Mesendoderm (in vitro differentiated cells): ENCODE data around the gene ARHGAP22.

Source experiments
- DNase-seq: peaks from one replicate; pipeline ENCODE4 v3.0.0; 2013
- H2AK5ac ChIP-seq: 2 replicates; pipeline ENCODE4 v1.6.1; 2013; ENCODE audit warnings: low read length, inconsistent platforms
- H2BK120ac ChIP-seq: 2 replicates; pipeline ENCODE4 v1.6.1; 2013; ENCODE audit warnings: low read depth, mild to moderate bottlenecking, low read length, moderate library complexity, mixed read lengths
- H2BK15ac ChIP-seq: replicated peaks from 2 replicates; pipeline ENCODE4 v1.6.1; 2013; ENCODE audit warnings: low read depth, mild to moderate bottlenecking, moderate library complexity
- H2BK5ac ChIP-seq: 2 replicates; pipeline ENCODE4 v1.6.1; 2013; ENCODE audit warnings: low read length, inconsistent platforms
- H3K18ac ChIP-seq: 2 replicates; pipeline ENCODE4 v1.6.1; 2013; ENCODE audit warnings: mild to moderate bottlenecking, low read length, mixed read lengths
- H3K23ac ChIP-seq: one replicate; pipeline ENCODE4 v1.6.1; 2013; ENCODE audit warnings: low read length
- H3K27ac ChIP-seq: 2 replicates; pipeline ENCODE4 v1.5.1; 2013; ENCODE audit warnings: low read depth, mild to moderate bottlenecking, inconsistent platforms, low read length, moderate library complexity
- H3K27me3 ChIP-seq: 2 replicates; pipeline ENCODE4 v1.6.1; 2013; ENCODE audit warnings: low read length, control low read depth, mild to moderate bottlenecking, inconsistent platforms; ENCODE audit not compliant: insufficient read depth, poor library complexity
- H3K36me3 ChIP-seq: 2 replicates; pipeline ENCODE4 v1.6.1; 2013; ENCODE audit warnings: low read length, inconsistent platforms; ENCODE audit not compliant: control insufficient read depth, insufficient read depth
- H3K4ac ChIP-seq: one replicate; pipeline ENCODE4 v1.6.1; 2013; ENCODE audit warnings: low read depth, mild to moderate bottlenecking, low read length, moderate library complexity
- H3K4me1 ChIP-seq: 2 replicates; pipeline ENCODE4 v1.6.1; 2013; ENCODE audit warnings: low read depth, low read length, inconsistent platforms; ENCODE audit not compliant: control insufficient read depth
- H3K4me2 ChIP-seq: 2 replicates; pipeline ENCODE4 v1.6.1; 2013; ENCODE audit warnings: low read length
- H3K4me3 ChIP-seq: 2 replicates; pipeline ENCODE4 v1.5.1; 2013; ENCODE audit warnings: mild to moderate bottlenecking, low read length
- H3K56ac ChIP-seq: one replicate; pipeline ENCODE4 v1.6.1; 2013; ENCODE audit warnings: low read length
- H3K79me1 ChIP-seq: 2 replicates; pipeline ENCODE4 v1.6.1; 2013; ENCODE audit warnings: low read length, inconsistent platforms
- H3K79me2 ChIP-seq: 2 replicates; pipeline ENCODE4 v1.6.1; 2013; ENCODE audit warnings: mild to moderate bottlenecking, low read length; ENCODE audit not compliant: control insufficient read depth, insufficient read depth
- H3K9ac ChIP-seq: 2 replicates; pipeline ENCODE4 v1.6.1; 2013; ENCODE audit warnings: low read length, inconsistent platforms
- H4K5ac ChIP-seq: one replicate; pipeline ENCODE4 v1.6.1; 2013; ENCODE audit warnings: low read length
- H4K8ac ChIP-seq: one replicate; pipeline ENCODE4 v1.6.1; 2013; ENCODE audit warnings: low read depth, mild to moderate bottlenecking, control low read depth, low read length, moderate library complexity
- WGBS: extraction: QIAGEN DNeasy Blood & Tissue Kit; methylation state at CpG from one replicate; pipeline ENCODE4 v1.1.7; 2013; ENCODE audit warnings: low lambda C conversion rate, missing lambda C conversion rate; ENCODE audit not compliant: insufficient coverage; ENCODE audit errors: extremely low coverage; 5-methylcytosine and 5-hydroxymethylcytosine counted together

Gene ARHGAP22

GRCh38 chr10:48550977-48551376 lies 53.9 kb downstream of the ARHGAP22 start:
- Histone ChIP-seq H3K9ac (no peak overlapping the region), H2BK120ac (no peak overlapping the region), H3K18ac (no peak overlapping the region), H3K27ac (no peak overlapping the region), H3K27me3 (no peaks in the 10 kb centered on the region), H3K56ac (no peak overlapping the region), H2BK5ac (no peak overlapping the region), H2AK5ac (no peak overlapping the region), H3K36me3 (no peaks in the 10 kb centered on the region), H3K23ac (no peak overlapping the region), H3K4me3 (no peak overlapping the region), H4K8ac (no peak overlapping the region), H3K4me2 (no peak overlapping the region), H4K5ac (no peak overlapping the region), H3K79me1 (no peaks in the 10 kb centered on the region), H2BK15ac (no peak overlapping the region), H3K4me1 (no peaks in the 10 kb centered on the region), H3K4ac (no peak overlapping the region), H3K79me2 (no peaks in the 10 kb centered on the region)
- WGBS: no CpG with 5 or more reads among the region's 3 CpGs
- no peak for DNase-seq

GRCh38 chr10:48550071-48550691 lies 54.7 kb downstream of the ARHGAP22 start:
- no peaks in the 10 kb centered on the region for H3K36me3 ChIP-seq
- no peaks in the 10 kb centered on the region for H3K4me1 ChIP-seq
- H3K4me3 ChIP-seq: no peak overlapping the region
- no peak overlapping the region for H2BK15ac ChIP-seq
- no peak overlapping the region for H3K18ac ChIP-seq
- H3K9ac ChIP-seq: no peak overlapping the region
- no peak overlapping the region for H2AK5ac ChIP-seq
- H3K56ac ChIP-seq: no peak overlapping the region
- H3K79me1 ChIP-seq: no peaks in the 10 kb centered on the region
- H2BK120ac ChIP-seq: no peak overlapping the region
- DNase-seq: no peak
- H3K27me3 ChIP-seq: no peaks in the 10 kb centered on the region
- WGBS: no CpG with 5 or more reads among the region's 6 CpGs
- H3K4ac ChIP-seq: no peak overlapping the region
- H4K8ac ChIP-seq: no peak overlapping the region
- H3K27ac ChIP-seq: no peak overlapping the region
- H2BK5ac ChIP-seq: no peak overlapping the region
- no peak overlapping the region for H3K4me2 ChIP-seq
- no peaks in the 10 kb centered on the region for H3K79me2 ChIP-seq
- H3K23ac ChIP-seq: no peak overlapping the region
- H4K5ac ChIP-seq: no peak overlapping the region

GRCh38 chr10:48549236-48549635 lies 55.6 kb downstream of the ARHGAP22 start:
- Histone ChIP-seq H3K4ac (no peak overlapping the region), H3K79me1 (no peaks in the 10 kb centered on the region), H3K56ac (no peak overlapping the region), H3K4me1 (no peaks in the 10 kb centered on the region), H3K4me2 (no peak overlapping the region), H3K36me3 (no peaks in the 10 kb centered on the region), H3K9ac (no peak overlapping the region), H4K8ac (no peak overlapping the region), H3K27me3 (no peaks in the 10 kb centered on the region), H2BK5ac (no peak overlapping the region), H4K5ac (no peak overlapping the region), H3K4me3 (no peak overlapping the region), H3K18ac (no peak overlapping the region), H3K79me2 (no peaks in the 10 kb centered on the region), H2BK120ac (no peak overlapping the region), H3K27ac (no peak overlapping the region), H2BK15ac (no peak overlapping the region), H2AK5ac (no peak overlapping the region), H3K23ac (no peak overlapping the region)
- WGBS: no CpG with 5 or more reads among the region's 3 CpGs
- no peak for DNase-seq

GRCh38 chr10:48548531-48549135 lies 56.2 kb downstream of the ARHGAP22 start:
- no peak overlapping the region for H3K4me3 ChIP-seq
- H3K4ac ChIP-seq: no peak overlapping the region
- no peak overlapping the region for H3K56ac ChIP-seq
- no peak for DNase-seq
- H3K4me2 ChIP-seq: no peak overlapping the region
- no peak overlapping the region for H4K5ac ChIP-seq
- H3K27ac ChIP-seq: no peak overlapping the region
- H2BK15ac ChIP-seq: no peak overlapping the region
- no peaks in the 10 kb centered on the region for H3K79me2 ChIP-seq
- no peak overlapping the region for H2BK5ac ChIP-seq
- H3K23ac ChIP-seq: no peak overlapping the region
- H3K27me3 ChIP-seq: no peaks in the 10 kb centered on the region
- no peak overlapping the region for H3K9ac ChIP-seq
- no peak overlapping the region for H2AK5ac ChIP-seq
- H3K18ac ChIP-seq: no peak overlapping the region
- H3K79me1 ChIP-seq: no peaks in the 10 kb centered on the region
- no CpG with 5 or more reads among the region's 7 CpGs for WGBS
- H3K4me1 ChIP-seq: no peaks in the 10 kb centered on the region
- no peak overlapping the region for H2BK120ac ChIP-seq
- H4K8ac ChIP-seq: no peak overlapping the region
- H3K36me3 ChIP-seq: no peaks in the 10 kb centered on the region

- H3K4ac ChIP-seq: no peak overlapping the region
- H3K9ac ChIP-seq: no peak overlapping the region
- no peaks in the 10 kb centered on the region for H3K36me3 ChIP-seq
- no peak overlapping the region for H3K4me2 ChIP-seq
- no peak overlapping the region for H3K18ac ChIP-seq
- H3K27ac ChIP-seq: no peak overlapping the region
- no peak overlapping the region for H4K5ac ChIP-seq
- no peaks in the 10 kb centered on the region for H3K27me3 ChIP-seq
- no peak overlapping the region for H3K4me3 ChIP-seq
- H3K79me2 ChIP-seq: no peaks in the 10 kb centered on the region
- H2BK15ac ChIP-seq: no peak overlapping the region
- no peak for DNase-seq
- no peak overlapping the region for H4K8ac ChIP-seq
- no peaks in the 10 kb centered on the region for H3K4me1 ChIP-seq
- no peaks in the 10 kb centered on the region for H3K79me1 ChIP-seq
- WGBS: no CpG with 5 or more reads among the region's 10 CpGs
- no peak overlapping the region for H2BK5ac ChIP-seq
- no peak overlapping the region for H2AK5ac ChIP-seq
- no peak overlapping the region for H3K23ac ChIP-seq
- no peak overlapping the region for H2BK120ac ChIP-seq
- H3K56ac ChIP-seq: no peak overlapping the region
Measured at GRCh38 chr10:48547981-48548380, 56.9 kb downstream of the ARHGAP22 start.
